ENCODE data around the gene ATF7. TPM values are rescaled to one million over a fixed set of nuclear protein-coding genes. Genes with fewer than 3 reads are reported as not detected.
A peak's percentile ranks its signal among the peaks of the same experiment; 100 is the strongest.

The ATF7 gene
- polyA plus RNA-seq, 3 donors = 21.7 to 27.9 (median 24.4) TPM

- whole genome bisulfite sequencing (ENCODE audit: insufficient coverage) = 100% methylated on average over 4 of the region's 5 CpGs
- Mint-ChIP-seq H3K36me3 (peaks cover 85 to 98% of the 10 kb centered on the region in 2 donors), H3K27me3 (ENCODE audit: low read depth in 3 of 3) (no peaks in the 10 kb centered on the region), H3K9me3 (no peaks in the 10 kb centered on the region), H3K4me3 (no peak overlapping the region), H3K27ac (no peak overlapping the region), H3K4me1 (no peaks in the 10 kb centered on the region)
- Histone ChIP-seq H3K27me3 (ENCODE audit: control insufficient read depth in 2 of 2, insufficient read depth in 2 of 2, low read length in 2 of 2) (no peaks in the 10 kb centered on the region), H3K4me3 (replicated peaks in 1 of 3; ENCODE audit: low read depth in 2 of 3, low read length in 3 of 3) (no peak overlapping the region), H3K4me2 (replicated peaks; ENCODE audit: extremely low read depth, low read length, poor library complexity, severe bottlenecking) (no peak overlapping the region), H3K9me3 (replicated peaks in 1 of 2; ENCODE audit: control insufficient read depth in 1 of 2, insufficient read depth in 1 of 2, low read length in 2 of 2) (no peaks in the 10 kb centered on the region), H3K27ac (ENCODE audit: low read depth in 1 of 2, low read length in 2 of 2) (no peak overlapping the region), H4K20me1 (ENCODE audit: insufficient read depth, low read length) (no peaks in the 10 kb centered on the region), H2AFZ (ENCODE audit: insufficient read depth, low read depth, low read length, poor library complexity, severe bottlenecking) (no peak overlapping the region), H3K79me2 (ENCODE audit: insufficient read depth, low read length) (no peaks in the 10 kb centered on the region), H3K9ac (ENCODE audit: insufficient read depth, low read length, poor library complexity, severe bottlenecking) (no peak overlapping the region), H3K36me3 (replicated peaks in 1 of 2; ENCODE audit: control insufficient read depth in 1 of 2, insufficient read depth in 2 of 2, low read length in 2 of 2) (peaks cover 98 to 100% of the 10 kb centered on the region in 2 donors), H3K4me1 (ENCODE audit: control insufficient read depth in 1 of 2, insufficient read depth in 2 of 2, low read length in 2 of 2) (no peaks in the 10 kb centered on the region)
- DNase-seq = no peak
- intact Hi-C loops (cut with micrococcal nuclease) = no loop called here
- no peak for TF ChIP-seq CTCF (IDR thresholded peaks at IDR 0.05)
These were observed 107.8 kb downstream of the ATF7 start for GRCh38 chr12:53518381-53518780.

GRCh38 chr12:53516758-53517455 lies 109.3 kb downstream of the ATF7 start:
- DNase-seq = no peak
- Histone ChIP-seq H3K27me3 (ENCODE audit: control insufficient read depth in 2 of 2, insufficient read depth in 2 of 2, low read length in 2 of 2) (no peaks in the 10 kb centered on the region), H3K9ac (ENCODE audit: insufficient read depth, low read length, poor library complexity, severe bottlenecking) (no peak overlapping the region), H3K4me1 (ENCODE audit: control insufficient read depth in 1 of 2, insufficient read depth in 2 of 2, low read length in 2 of 2) (no peaks in the 10 kb centered on the region), H3K36me3 (replicated peaks in 1 of 2; ENCODE audit: control insufficient read depth in 1 of 2, insufficient read depth in 2 of 2, low read length in 2 of 2) (peaks cover 98 to 100% of the 10 kb centered on the region in 2 donors), H3K4me2 (replicated peaks; ENCODE audit: extremely low read depth, low read length, poor library complexity, severe bottlenecking) (no peak overlapping the region), H3K4me3 (replicated peaks in 1 of 3; ENCODE audit: low read depth in 2 of 3, low read length in 3 of 3) (no peak overlapping the region), H3K79me2 (ENCODE audit: insufficient read depth, low read length) (no peaks in the 10 kb centered on the region), H3K27ac (ENCODE audit: low read depth in 1 of 2, low read length in 2 of 2) (peak overlapping the region in 1 of 2 donors; percentile 20), H2AFZ (ENCODE audit: insufficient read depth, low read depth, low read length, poor library complexity, severe bottlenecking) (no peak overlapping the region), H3K9me3 (replicated peaks in 1 of 2; ENCODE audit: control insufficient read depth in 1 of 2, insufficient read depth in 1 of 2, low read length in 2 of 2) (no peaks in the 10 kb centered on the region), H4K20me1 (ENCODE audit: insufficient read depth, low read length) (no peaks in the 10 kb centered on the region)
- intact Hi-C loops (cut with micrococcal nuclease) = no loop called here
- H3K4me3 Mint-ChIP-seq = no peak overlapping the region
- H3K27me3 Mint-ChIP-seq (ENCODE audit: low read depth in 3 of 3) = no peaks in the 10 kb centered on the region
- H3K27ac Mint-ChIP-seq = peak overlapping the region in 3 of 7 donors; percentile 11 to 39 (median 32)
- H3K9me3 Mint-ChIP-seq = no peaks in the 10 kb centered on the region
- H3K4me1 Mint-ChIP-seq = no peaks in the 10 kb centered on the region
- 98% methylated on average over 8 of the region's 13 CpGs for WGBS (ENCODE audit: insufficient coverage)
- H3K36me3 Mint-ChIP-seq = peaks cover 82 to 95% of the 10 kb centered on the region in 2 donors
- TF ChIP-seq CTCF (IDR thresholded peaks at IDR 0.05) = no peak

Data from CD14-positive monocyte (primary cell).